ENCODE measurements around the gene ACTR3C.

Gene ACTR3C

GRCh38 chr7:150343225-150343624, 19.9 kb upstream of the ACTR3C start:
- no peak for TF ChIP-seq EZH2phosphoT487 (IDR thresholded peaks at IDR 0.05; ENCODE audit: borderline replicate concordance, low read length)
- TF ChIP-seq CTCF (IDR thresholded peaks at IDR 0.05; ENCODE audit: low read depth, low read length, poor library complexity, severe bottlenecking): no peak
- H3K9me2 ChIP-seq (replicated peaks; ENCODE audit: control insufficient read depth, low read length): no peaks in the 10 kb centered on the region
- no peaks in the 10 kb centered on the region; the same call in 1 of the 2 replicates for H3K27me3 ChIP-seq (ENCODE audit: control insufficient read depth, low read length)
- H3F3A ChIP-seq (ENCODE audit: control insufficient read depth, insufficient read depth): no peaks in the 10 kb centered on the region
- no peak overlapping the region for H3K4me2 ChIP-seq (ENCODE audit: low read length)
- H3K27ac ChIP-seq (ENCODE audit: low read depth, low read length): no peak overlapping the region
- peaks cover 3% of the 10 kb centered on the region; the same call in 1 of the 2 replicates for H3K36me3 ChIP-seq (ENCODE audit: control insufficient read depth, low read length)
- H4K20me1 ChIP-seq (ENCODE audit: control insufficient read depth, insufficient read depth, low read depth, low read length): no peaks in the 10 kb centered on the region
- H3K9me3 ChIP-seq (ENCODE audit: control insufficient read depth, insufficient read depth, low read length): peaks cover 11% of the 10 kb centered on the region; the same call in 1 of the 2 replicates
- no peak overlapping the region for H3K4me3 ChIP-seq (ENCODE audit: low read length)
- H3K79me2 ChIP-seq (ENCODE audit: control insufficient read depth, low read length): no peaks in the 10 kb centered on the region
- H3K4me1 ChIP-seq (ENCODE audit: control insufficient read depth, low read length): no peaks in the 10 kb centered on the region

GRCh38 chr7:150342121-150342408, 18.7 kb upstream of the ACTR3C start:
- H3K4me3 ChIP-seq (ENCODE audit: low read length): no peak overlapping the region
- H3K9me2 ChIP-seq (replicated peaks; ENCODE audit: control insufficient read depth, low read length): no peaks in the 10 kb centered on the region
- no peaks in the 10 kb centered on the region for H4K20me1 ChIP-seq (ENCODE audit: control insufficient read depth, insufficient read depth, low read depth, low read length)
- TF ChIP-seq CTCF (IDR thresholded peaks at IDR 0.05; ENCODE audit: low read depth, low read length, poor library complexity, severe bottlenecking) (no peak), EZH2phosphoT487 (IDR thresholded peaks at IDR 0.05; ENCODE audit: borderline replicate concordance, low read length) (no peak)
- H3K27me3 ChIP-seq (ENCODE audit: control insufficient read depth, low read length): no peaks in the 10 kb centered on the region
- H3K4me1 ChIP-seq (ENCODE audit: control insufficient read depth, low read length): no peaks in the 10 kb centered on the region
- peaks cover 12% of the 10 kb centered on the region for H3K36me3 ChIP-seq (ENCODE audit: control insufficient read depth, low read length)
- no peaks in the 10 kb centered on the region for H3K79me2 ChIP-seq (ENCODE audit: control insufficient read depth, low read length)
- H3K9me3 ChIP-seq (ENCODE audit: control insufficient read depth, insufficient read depth, low read length): peaks cover 11% of the 10 kb centered on the region; the same call in 1 of the 2 replicates
- H3K27ac ChIP-seq (ENCODE audit: low read depth, low read length): no peak overlapping the region
- no peaks in the 10 kb centered on the region for H3F3A ChIP-seq (ENCODE audit: control insufficient read depth, insufficient read depth)
- no peak overlapping the region for H3K4me2 ChIP-seq (ENCODE audit: low read length)

- Histone ChIP-seq H3K36me3 (ENCODE audit: control insufficient read depth, low read length) (peaks cover 12% of the 10 kb centered on the region), H3K27ac (ENCODE audit: low read depth, low read length) (no peak within 1 kb of the TSS), H3K27me3 (ENCODE audit: control insufficient read depth, low read length) (no peaks in the 10 kb centered on the region), H3K4me3 (ENCODE audit: low read length) (no peak within 1 kb of the TSS), H3F3A (ENCODE audit: control insufficient read depth, insufficient read depth) (no peaks in the 10 kb centered on the region), H4K20me1 (ENCODE audit: control insufficient read depth, insufficient read depth, low read depth, low read length) (no peaks in the 10 kb centered on the region), H3K4me2 (ENCODE audit: low read length) (no peak within 1 kb of the TSS), H3K9me2 (replicated peaks; ENCODE audit: control insufficient read depth, low read length) (no peaks in the 10 kb centered on the region), H3K9me3 (ENCODE audit: control insufficient read depth, insufficient read depth, low read length) (peaks cover 11% of the 10 kb centered on the region; the same call in 1 of the 2 replicates), H3K79me2 (ENCODE audit: control insufficient read depth, low read length) (no peaks in the 10 kb centered on the region), H3K4me1 (ENCODE audit: control insufficient read depth, low read length) (no peaks in the 10 kb centered on the region)
- TF ChIP-seq CTCF (IDR thresholded peaks at IDR 0.05; ENCODE audit: low read depth, low read length, poor library complexity, severe bottlenecking) (no peak), EZH2phosphoT487 (IDR thresholded peaks at IDR 0.05; ENCODE audit: borderline replicate concordance, low read length) (no peak)
Measured at GRCh38 chr7:150341263-150342120, 18.1 kb upstream of the ACTR3C start, which contains the start of gene RARRES2. Gene RARRES2, minus strand, starts transcription at chr7:150341629. Its CDS starts 1,020 bp downstream, at chr7:150340609.

Data from DOHH2 (cell line).